Stimulated activated CD8-positive, alpha-beta memory T cell treated with anti-CD3 and anti-CD28 coated beads, Interleukin-7, amount 100 ng/mL, for 4 hours (primary cell): Measurements from ENCODE around the gene MRPL27.
"Not testable (repeated sequence)": the region's sequence is repeated elsewhere in the genome, so short reads cannot be mapped to it uniquely, and the experiment has no call there.

Experiments used
- DNase-seq, 2 donors: peaks; one replicate each; pipeline ENCODE4 v3.0.0-alpha.2; 2020; ENCODE audit warnings: low read depth in 2 of 2

MRPL27 gene

DNA sequence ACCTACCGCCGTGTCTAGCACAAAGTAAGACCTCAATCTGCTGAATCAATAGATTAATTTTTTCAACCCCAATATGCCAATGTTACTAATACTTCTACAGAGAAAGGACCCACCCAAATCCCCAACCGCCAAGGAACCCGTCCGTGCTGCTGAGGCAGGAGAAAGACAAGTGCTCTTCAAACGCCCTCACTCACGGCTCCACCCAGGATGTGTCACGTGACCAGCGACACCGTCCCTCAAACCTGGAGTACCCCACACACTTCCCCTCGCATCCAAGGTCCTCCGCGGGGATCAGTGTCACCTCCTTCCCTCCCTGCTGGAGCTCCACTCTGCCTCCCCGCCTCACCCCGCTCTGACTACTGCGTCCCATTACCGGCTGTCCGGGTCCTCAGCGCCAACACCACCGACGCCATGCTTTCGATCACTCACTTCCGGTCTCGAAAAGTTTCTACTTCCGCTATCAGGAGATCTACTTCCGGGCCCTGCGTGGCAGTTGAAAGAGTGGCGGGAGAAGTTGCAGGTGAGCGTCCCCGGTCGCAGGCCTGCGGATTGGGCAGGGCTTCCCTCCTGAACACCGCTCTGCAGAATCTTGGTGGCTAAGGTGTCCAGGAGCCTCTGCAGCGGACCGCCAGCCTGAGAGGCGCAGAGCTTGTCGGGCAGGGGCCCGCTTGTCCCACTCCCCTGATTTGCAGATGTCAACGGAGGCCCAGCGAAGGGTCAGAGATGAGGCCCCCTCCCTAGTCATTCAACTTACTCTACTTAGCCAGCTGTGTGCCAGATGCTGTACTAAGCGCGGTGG lies at the start of gene MRPL27, which contains the start of gene EME1:
Gene MRPL27, minus strand, starts transcription at position 427 of the 799 bp plus-strand sequence. Its CDS starts 14 bp downstream, at position 413.
Gene EME1, plus strand, starts transcription at position 472 of the 799 bp plus-strand sequence. CDS start 1,980 bp downstream, outside the sequence.
- peak; percentile 76 to 77 for DNase-seq

- no peak for DNase-seq
Measured at GRCh38 chr17:50422738-50423137, 49.8 kb upstream of the MRPL27 start.

GRCh38 chr17:50421308-50422051 lies 48.5 kb upstream of the MRPL27 start:
- DNase-seq = no peak

- no peak for DNase-seq
Measured at GRCh38 chr17:50420419-50421112, 47.6 kb upstream of the MRPL27 start.

- not testable (repeated sequence) for DNase-seq
Measured at GRCh38 chr17:50419577-50419976, 46.6 kb upstream of the MRPL27 start.

GRCh38 chr17:50414808-50415207 lies 41.8 kb upstream of the MRPL27 start:
- DNase-seq = no peak

- no peak for DNase-seq
Measured at GRCh38 chr17:50412188-50412732, 39.3 kb upstream of the MRPL27 start.

DNA sequence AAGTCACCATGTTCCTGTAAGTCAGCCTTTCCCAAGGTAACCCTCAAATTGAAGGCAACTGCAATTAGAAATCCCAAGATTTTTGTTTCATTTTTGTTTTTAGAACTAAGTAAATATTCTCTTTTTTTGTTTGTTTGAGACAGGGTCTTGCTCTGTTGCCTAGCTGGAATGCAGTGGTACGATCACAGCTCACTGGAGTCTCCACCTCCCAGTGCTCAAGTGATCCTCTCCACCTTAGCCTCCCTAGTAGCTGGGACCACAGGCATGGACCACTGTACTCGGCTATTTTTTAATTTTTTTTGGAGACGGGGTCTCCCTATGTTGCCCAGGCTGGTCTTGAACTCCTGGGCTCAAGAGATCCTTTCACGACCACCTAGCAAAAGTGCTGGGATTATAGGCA lies 34.9 kb upstream of the MRPL27 start:
- DNase-seq = no peak

GRCh38 chr17:50406578-50406977 lies 33.6 kb upstream of the MRPL27 start:
- no peak for DNase-seq

DNA sequence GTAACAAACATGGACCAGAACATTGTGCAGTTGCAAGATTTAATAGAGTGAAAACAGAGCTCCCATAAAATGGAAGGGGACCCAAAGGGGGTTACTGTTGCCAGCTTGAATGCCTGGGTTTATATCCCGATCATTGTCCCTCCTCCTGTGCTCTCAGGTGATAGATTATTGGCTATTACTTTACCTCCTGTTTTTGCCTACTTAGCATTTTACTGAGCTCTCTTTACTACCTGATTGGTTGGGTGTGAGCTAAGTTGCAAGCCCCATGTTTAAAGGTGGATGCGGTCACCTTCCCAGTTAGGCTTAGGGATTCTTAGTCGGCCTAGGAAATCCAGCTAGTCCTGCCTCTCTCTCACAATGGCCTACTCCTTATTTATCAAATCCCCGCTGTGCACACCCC lies 32.4 kb upstream of the MRPL27 start:
- DNase-seq = not testable (repeated sequence)

DNA sequence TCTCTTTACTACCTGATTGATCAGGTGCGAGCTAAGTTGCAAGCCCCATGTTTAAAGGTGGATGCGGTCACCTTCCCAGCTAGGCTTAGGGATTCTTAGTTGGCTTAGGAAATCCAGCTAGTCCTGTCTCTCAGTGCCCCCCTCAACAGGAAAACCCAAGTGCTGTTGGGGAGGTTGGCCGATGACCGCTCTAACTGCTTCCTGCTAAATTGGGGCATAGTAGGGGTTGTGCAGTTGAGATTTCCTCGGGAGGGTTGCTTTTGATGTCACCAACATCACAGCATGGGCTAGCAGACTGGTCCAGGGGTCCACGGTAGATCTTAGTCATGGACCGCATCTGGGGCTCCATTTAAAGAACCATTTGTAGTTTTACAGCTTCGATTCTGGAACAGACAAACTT lies 26.6 kb upstream of the MRPL27 start:
- not testable (repeated sequence) for DNase-seq

DNA sequence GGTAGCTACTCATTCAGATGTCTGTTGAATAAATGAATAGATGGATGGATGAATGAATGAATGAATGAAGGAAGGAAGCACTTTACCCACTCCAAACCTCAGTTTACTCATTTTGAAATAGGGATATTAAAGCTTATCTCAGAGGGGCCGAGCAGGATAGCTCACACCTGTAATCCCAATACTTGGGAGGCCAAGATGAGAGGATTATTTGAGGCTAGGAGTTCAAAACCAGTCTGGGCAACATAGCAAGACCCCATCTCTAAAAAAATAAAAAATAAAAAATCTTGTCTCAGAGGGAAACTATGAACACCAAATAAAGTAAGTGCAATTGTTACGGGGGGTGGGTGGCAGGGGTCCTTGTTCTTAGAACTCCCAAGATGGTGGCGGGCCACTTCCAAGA lies 25.7 kb upstream of the MRPL27 start:
- DNase-seq = not testable (repeated sequence)

DNA sequence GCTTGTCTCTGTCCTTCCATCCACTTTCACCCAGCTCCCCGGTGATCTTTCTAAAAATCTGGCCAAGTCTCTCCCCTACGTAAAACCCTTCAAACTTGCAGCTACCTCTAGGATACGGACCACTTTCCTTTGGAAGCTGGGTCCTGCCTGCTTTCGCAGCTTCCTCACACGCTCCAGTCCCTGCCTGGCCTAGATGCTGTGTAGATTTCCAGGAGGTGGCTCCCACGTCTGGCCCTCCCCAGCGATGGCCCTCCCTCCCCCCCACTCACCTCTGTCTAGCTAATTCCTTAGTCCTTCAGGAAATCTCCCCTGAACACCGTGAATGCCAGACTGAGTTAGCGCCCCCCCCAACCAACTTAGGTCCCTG lies 24.9 kb upstream of the MRPL27 start:
- no peak for DNase-seq

DNA sequence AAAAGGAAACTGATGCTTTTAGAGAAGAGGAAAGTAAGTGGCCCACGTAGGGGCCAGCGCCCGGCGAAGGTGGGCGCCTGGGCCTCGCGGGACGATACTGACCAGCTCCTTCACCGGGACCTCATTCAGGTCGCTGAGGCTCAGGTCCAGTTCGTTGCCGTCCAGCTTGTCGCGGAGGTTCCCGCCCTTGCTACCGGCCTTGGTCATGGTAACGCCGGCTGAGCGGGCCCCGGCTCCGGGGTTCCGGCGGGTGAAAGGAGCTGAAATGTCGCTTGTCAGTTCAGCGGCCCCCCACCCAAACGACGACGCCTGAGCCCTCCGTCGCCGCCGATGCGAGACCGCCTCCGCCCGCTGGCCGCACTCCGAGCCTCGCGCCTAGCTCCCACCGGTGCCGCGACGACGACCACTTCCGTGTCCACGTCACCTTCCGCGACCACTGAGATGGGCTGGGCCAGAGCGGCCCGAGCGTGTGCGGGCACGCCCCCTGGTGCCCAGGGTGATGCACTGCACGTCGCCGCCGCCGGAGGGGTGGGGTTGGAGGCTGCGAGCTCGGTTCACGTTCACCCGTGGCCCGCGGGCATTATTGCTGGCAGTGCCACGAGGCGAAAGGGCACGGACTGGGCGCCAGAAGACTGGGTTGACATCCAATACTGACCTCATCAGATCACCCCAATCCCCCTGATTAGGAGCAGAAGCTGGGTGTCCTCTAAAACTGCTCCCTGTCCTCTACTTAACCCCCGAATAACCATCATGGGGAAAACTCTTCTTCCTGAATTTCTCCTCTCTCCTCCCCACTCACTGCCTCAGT lies 24.3 kb upstream of the MRPL27 start, which contains the start of gene LRRC59:
Gene LRRC59, minus strand, starts transcription at position 413 of the 808 bp plus-strand sequence. Its CDS starts 206 bp downstream, at position 207.
- DNase-seq = peak; percentile 82 to 88

GRCh38 chr17:50396261-50397110 lies 23.5 kb upstream of the MRPL27 start:
- DNase-seq = peak; percentile 12 to 16

GRCh38 chr17:50394711-50395110 lies 21.7 kb upstream of the MRPL27 start:
- DNase-seq = no peak

- DNase-seq = no peak
Measured at GRCh38 chr17:50393700-50394099, 20.7 kb upstream of the MRPL27 start.

DNA sequence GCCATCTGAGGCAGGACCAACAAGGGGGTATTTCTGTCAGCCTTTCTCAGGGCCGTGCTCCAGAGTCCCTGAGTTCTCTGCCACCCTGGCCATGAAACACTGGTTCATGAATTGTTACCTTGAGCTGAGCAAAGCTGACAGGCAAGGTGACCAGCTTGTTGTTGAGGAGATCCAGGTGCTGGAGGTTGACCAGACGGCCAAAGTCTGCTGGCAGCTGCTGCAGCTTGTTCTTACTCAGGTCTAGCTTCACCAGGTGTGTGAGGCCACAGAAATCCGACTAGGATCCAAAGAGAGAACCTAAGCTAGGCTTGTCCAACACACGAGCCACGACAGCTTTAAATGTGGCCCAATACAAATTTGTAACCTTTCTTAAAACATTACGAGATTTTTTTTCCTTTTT lies 19.6 kb upstream of the MRPL27 start:
- DNase-seq = no peak

GRCh38 chr17:50389534-50389933 lies 16.6 kb upstream of the MRPL27 start:
- DNase-seq = no peak

DNA sequence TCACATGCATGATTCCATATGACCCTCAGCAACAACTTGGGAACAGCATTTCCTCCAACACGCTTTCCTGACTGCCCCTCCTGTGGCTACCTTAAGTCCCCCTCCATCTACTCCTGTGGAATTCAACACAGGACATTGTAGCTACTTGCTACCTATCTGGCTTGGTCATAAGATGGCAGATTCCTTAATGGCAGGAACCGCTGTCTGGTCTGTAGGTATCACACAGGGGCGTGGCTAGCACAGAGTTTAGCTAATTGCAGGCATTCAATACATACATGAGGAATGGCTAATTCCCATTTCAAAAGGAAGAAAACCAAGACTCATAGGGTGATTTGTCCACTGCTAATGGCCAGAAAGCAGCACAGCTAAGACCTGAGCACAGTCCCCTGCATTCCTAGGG lies 15.7 kb upstream of the MRPL27 start:
- DNase-seq = no peak
